ENCODE measurements around the gene COL27A1.

GRCh38 chr9:114187827-114188226 lies 32.5 kb downstream of the COL27A1 start:
- TF ChIP-seq EZH2 (IDR thresholded peaks at IDR 0.05; ENCODE audit: borderline replicate concordance) (no peak), CTCF (IDR thresholded peaks at IDR 0.05; ENCODE audit: poor library complexity) (no peak)
